HG02885 (cell line): ENCODE data around the gene TBX15.

Experiments used
- ATAC-seq: cut with Tn5 transposase; IDR thresholded peaks from one replicate; pipeline ENCODE4 v1.9.1; 2021; ENCODE audit warnings: mild to moderate bottlenecking; ENCODE audit not compliant: unreplicated experiment, poor library complexity

Gene TBX15

DNA sequence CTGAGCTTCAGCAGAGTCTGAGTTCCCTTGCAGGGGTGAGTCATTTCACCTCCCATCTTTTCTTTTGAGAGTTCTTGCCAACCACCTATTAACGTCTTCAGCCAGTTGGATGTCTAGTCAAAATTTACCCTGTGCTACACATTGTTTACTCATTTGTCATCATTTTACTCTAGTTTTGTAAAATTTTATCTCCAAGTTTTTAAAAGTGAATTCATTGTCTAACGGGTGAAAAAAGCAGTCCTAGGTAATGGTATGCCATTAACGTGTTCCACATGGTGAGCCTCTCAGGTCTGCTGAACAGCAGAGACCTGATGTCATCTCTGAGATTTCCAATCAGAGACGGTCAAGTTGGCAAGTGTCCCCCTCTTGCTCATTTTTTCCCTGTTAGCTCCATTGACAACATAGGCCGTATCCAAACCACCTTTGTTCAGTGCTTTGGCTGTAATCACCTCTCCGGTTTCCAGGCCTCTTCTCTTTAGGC, 85.4 kb downstream of the TBX15 start:
- no peak for ATAC-seq

DNA sequence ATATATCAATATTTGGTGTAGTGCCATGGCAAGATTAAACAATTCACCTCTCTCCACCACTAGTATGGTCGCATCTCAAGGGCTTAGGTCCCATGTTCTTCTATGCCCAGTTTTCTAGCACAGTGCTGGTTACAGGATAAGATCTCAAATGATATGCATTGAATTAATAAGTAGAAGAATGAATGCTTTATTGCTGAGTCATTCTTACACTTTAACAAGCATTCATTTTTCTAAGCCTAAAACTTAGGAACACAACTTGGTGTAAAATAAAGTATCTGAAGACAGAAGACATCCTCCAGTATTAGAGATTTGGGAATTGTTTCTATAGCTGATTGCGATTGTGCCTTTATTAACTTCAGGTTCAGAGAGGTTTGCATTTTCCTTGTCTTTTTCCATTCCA, 85.8 kb downstream of the TBX15 start:
- ATAC-seq = no peak

DNA sequence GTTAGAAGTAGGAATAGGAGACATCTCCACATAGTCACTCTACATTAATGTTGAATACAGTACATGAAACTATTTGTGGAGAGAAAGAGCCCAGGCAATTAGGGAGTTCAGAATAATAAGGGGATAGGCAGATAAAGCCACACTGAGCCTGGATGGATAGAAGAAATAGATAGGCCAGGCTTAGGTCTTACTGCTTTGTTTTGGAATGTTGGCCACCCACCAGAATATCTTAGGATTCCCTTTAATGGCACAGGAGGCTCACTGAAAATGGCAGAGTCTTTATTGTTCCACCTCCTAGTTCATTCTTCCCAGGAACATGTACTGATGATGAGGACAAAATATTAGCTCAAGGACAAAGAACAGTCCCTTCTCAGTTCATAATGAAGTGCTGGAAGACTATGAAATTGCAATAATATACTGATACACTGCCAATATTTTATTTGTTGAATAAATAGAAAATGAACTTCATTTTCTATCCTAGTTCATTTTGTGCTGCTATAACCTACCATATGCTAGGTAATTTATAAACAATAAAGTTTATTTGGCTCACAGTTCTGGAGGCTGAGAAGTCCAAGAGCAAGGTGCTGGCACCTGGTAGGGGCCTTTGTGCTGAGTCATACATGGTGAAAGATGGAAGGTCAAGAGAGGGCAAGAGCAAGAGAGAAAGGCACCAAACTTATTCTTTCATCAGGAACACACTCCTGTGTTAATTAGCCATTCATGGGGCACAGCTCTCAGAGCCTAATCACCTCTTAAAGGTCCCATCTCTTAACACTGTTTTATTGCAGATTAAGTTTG, 87.3 kb downstream of the TBX15 start:
- no peak for ATAC-seq

DNA sequence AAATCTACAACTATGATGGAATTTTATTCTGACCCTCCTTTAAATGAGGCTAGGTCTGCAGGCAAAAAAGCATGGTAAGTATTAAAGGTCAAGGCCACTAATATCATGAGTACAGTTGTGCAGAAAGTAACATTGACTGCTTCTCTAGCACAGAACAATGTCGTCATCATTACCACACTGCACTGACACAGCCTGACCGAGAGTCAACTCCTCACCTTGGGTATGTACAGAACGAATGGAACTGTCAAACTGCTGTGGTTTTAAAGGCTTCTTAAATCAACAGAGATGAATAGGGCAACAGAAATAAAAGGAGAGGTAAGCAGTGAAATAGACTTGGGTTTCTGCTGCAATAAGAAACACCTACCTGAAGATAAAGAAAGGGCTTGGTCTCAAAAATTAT, 88.8 kb downstream of the TBX15 start:
- no peak for ATAC-seq

DNA sequence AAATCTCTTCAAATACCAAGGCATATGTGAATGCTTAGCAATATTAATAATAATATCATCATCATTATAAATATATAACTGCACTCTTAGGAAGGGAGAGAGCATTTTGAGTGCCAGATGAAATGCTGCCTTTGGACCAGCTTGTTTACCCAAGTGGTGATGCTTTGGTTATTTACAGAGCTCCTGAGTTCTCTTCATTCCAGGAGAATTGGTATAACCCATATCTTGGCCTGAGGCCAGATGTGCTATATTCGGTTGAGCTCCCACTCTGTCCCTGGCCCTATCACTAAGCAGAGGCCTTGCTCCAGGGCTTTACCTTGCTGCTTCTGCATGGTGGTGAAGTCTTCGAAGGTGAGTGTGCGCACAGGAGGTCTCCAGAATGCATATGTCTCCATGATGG, 89.4 kb downstream of the TBX15 start:
- no peak for ATAC-seq

DNA sequence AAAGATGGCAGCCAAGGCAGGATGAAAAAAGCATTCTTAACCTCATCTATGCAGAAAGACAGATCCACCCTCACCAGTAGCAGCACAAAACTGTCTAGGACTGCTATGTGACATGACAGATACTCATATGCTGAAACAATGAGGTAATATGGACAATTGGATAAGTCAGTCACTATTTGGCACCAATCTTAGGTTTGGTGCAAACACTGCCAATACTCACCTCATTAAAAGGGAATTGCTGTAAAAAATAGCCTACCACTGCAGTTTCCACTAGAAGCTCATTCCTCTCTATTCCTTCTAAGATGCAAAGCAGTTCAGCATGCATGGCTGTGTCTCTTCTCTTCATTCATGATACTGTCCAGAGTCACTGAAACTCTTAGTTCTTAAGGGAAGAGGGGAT, 91.7 kb downstream of the TBX15 start:
- ATAC-seq = no peak

DNA sequence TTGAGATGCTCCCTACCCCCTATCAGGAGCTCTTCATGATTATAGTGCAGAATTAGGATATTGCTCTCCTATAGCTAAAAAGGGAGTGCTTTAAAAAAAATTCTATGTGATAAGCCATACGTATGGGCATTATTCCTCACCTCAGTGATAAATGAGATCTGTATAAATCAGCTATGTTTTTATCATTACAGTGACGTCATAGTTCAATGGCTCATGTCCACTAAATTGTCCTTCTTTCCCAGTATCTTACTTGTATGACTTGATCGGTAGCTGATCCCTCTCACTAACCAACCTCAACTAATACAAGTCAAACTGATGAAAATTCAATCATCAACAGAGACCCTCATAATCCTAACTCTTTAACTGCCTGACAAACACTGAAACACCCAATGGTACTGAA, 93.3 kb downstream of the TBX15 start:
- ATAC-seq = no peak

DNA sequence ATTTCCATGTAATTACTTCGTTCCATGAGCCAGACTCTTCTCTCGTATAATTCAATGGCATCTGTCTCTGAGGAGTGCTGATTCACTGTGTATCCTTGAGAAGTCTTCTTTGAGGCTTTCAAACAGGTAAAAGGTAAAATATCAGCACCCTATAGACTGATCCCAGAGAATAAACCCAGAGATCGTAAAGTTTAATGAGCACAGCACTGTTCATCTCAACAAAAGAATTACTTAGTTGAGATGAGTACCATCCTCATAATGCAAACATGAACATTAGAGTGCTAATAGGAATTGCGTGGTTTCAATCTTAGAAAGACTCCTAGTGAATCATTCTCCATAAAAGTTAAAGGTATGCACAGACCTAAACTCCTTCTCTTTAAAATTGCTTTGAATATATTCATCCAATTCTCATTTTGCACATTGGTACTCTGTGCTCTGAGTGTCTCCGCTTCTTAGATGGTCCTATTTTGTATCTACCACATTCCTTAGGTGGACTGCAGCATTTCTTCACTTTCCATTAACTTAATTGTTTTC, 97.2 kb downstream of the TBX15 start:
- no peak for ATAC-seq

DNA sequence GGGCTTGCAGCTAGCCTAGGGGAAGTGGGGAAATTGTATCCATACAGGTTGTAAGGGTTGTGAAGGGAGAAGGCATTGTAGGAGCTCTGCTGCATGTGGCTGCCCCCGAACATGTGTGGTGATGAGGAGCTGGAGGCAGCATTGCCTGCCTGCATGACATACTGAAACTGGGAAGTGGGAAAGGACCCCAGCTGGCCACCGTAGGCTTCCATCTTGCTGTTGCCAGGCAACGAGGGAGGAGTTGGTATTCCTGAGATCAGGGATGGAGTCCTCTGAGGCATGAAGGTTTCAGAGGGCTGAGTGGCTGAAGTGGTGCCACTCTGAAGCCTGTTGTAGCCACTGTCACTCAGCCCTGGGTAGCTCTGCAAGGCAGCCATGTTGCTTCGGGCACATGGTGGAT, 103.2 kb downstream of the TBX15 start:
- no peak for ATAC-seq

DNA sequence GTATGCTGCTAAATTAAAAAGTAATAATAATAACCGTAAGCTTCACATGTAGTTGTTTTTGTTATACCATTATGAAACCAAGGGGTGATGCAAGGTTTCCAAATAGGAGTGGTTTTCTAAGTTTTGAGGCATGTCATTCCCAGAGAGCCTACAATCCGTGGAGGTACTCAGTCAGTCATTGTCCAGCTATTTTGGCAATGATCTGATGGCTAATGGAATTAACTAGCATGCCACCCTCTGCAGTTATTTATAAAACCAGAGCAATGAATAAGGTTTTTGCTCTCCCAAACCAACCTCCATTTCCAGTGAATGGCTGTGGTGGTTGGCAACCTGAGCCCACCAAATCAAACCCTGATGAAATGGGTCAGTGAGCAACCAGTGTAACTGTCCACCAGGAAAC, 106.4 kb downstream of the TBX15 start:
- ATAC-seq = no peak

DNA sequence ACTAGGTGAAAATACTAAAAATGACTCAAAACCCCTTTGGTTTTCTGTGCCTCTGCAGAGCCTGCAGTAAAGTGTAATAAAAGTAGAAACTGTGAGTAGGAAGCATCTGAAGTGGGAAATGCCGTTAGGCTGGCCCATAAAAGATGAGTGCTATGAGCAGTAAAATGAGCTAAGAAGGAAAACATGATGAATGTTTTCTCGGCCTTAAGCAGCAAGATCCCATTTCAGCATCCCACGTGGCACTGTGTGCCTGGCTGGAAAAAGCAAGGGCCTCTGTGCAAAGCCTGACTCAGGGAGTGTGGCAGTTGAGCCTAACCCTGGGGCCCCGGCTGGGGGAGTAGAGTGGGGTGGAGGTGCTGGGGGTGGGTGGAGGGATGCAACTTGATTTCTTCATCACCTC, 109.5 kb downstream of the TBX15 start:
- ATAC-seq = no peak

DNA sequence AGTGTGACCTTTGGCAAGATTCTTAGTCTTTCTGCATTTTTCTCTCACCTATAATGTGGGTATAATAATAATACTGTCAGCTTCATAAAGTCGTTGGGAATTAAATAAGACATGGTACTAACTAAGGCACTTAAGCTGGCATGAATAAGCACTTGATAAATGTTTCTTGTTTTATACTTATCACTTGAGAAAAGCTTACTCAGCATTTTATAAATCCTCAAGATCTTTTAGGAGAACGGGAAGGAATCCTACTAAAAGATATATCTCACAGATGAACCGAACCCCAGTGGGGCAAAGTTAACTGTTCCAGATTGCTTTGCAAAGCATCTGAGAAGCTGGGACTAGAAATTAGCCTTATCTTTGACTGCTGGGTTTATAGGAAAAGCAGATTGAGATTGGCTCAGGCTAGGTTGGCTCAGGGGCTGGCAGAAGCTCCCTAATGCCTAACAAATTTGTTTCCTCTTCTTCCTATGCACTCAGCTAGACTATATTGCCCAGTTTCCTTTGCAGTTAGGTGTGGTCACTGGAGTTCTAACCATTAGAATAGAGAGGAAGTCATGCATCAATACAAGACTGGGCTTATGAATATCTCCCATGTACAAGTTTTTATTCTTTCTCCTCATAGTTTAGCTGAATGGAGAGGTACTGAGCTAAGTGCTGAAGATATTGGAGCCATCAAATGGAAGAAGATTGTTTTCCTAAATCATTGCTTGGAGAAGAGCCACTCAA, 110.3 kb downstream of the TBX15 start:
- ATAC-seq = no peak

DNA sequence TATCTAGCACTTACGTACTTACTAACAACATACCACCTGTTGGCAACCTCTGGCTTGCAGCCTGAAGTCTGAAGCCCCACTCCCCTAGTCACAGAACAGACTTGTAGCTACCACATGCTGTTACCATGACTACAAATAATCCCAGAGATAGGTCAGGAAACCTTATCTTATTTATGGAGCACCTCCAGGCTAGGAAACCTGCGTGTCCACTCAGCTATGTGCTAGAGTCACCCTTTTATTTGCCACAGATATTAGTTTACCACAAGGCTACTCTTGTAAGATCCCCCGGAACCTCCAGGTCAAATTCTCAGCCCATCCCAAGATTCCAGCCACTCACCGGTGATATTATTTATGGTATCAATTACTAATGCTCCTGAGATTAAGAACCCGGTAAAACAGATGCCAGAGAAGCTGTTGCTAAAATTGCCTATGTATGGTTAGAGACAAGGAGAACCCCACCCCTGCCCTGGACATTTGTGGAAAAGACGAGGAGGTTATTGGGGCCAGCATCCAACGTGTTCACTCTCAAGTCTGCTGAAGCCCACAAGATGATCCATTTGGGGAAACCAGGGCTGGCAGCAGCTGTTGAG, 116.5 kb downstream of the TBX15 start:
- no peak for ATAC-seq

DNA sequence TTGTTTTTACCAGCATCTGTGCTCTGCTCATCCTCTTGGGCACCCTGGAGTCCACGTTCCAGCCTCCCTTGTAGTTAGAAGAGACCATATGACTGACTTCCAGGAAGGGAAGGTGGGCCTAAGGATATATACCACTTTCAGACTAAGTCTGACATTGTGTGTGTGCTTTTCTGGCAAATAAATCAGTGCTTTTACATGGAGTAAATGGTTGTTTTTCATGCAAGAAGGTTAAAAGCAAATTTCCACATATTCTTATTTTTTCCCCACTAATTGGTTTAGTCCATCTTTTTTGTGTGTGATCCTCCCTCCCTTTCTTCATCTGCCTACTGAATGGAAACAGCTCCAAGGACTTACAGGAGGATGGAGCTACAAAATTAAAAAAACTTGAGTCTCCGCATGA, 119.8 kb downstream of the TBX15 start:
- no peak for ATAC-seq

DNA sequence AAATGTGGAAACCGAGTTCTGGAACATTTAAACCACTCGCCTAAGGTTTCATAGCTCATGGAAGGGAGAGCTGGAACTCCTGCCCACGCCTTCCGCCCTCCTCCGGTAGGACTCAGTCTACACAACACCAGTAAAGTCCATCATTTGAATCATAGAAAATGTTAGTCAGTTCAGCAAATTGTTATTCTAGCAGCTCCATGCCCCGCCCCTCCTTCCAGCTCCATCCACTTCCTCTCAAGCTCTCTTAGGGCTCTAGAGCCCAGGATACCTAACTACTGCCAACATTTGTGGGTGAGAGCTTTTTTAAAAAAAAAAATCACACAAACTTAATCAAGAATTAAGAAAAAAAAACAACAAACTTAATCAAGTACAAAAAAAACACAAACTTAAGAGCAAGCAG, 121.8 kb downstream of the TBX15 start:
- no peak for ATAC-seq

DNA sequence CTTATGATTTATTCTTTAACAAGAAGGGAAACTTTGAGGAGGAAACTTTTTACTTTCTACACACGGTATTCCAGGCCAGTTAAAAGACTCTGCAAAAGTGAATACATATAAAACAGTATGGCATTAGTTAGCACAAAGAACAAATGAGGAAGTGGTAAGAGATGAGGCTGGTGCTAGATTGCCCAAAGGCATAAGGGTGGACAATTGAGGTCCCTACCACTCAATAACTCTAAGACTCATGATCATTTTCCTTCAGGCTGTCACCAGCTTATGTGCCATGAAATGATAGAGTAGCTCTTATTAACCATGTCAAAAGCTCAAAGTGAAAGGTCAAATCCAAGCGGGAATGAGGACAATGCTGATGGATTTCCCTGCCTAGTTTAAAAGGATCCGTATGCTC, 124.5 kb downstream of the TBX15 start:
- no peak for ATAC-seq

DNA sequence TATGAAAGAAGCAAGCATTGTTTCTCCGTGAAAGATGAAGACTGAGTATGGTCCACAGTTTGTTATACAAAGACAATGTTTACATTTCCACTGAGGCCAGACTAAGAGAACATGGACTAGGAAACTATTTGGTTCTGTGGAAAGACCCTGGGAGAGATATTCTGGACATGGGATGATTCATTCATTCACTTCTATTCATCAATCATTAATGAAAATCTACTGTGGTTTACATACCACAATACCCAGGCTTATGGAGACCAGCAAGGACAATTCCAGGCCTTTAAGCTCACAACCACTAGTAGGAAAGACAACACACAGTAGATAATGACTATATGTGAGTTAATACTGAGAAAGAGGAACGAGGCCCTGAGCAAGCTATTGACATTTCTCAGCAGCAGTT, 125.4 kb downstream of the TBX15 start:
- ATAC-seq = no peak

DNA sequence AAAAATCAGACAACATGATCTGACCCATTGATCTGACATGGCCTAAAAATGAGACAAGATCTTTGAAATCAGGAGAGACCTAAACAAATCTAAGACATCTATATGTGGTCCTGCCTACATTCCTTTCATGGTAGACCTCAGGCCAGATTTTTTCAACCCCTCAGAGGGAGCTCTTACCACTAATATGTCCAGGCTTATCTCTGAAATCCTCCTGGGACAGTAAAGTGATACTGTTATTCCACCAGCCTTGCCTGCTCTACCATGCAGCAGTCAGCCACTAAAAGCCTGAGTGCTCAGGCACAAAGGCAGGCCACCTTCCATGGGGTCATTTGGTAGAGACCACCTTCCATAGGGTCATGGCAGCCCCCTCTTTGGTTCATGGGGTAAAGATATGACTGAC, 126.9 kb downstream of the TBX15 start:
- ATAC-seq = no peak

DNA sequence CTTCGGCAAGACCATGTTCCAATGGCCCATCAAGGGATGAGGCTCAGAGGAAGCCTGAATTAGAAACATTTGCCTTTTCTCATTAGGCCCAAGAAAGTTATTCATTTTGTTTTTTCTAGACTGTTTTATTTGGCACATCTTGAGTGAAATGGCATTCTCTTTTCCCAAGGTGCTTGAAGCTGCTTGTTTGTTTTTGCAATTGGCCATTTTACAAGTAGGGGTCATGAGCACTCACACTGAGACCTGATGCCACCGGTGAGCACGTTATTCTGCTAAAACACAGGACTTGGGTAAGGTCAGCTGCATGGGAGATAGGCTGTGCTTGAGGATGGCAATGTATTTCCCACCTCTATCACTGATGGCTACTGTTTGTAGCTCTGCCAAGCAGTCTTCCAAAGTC, 128.1 kb downstream of the TBX15 start:
- ATAC-seq = no peak

DNA sequence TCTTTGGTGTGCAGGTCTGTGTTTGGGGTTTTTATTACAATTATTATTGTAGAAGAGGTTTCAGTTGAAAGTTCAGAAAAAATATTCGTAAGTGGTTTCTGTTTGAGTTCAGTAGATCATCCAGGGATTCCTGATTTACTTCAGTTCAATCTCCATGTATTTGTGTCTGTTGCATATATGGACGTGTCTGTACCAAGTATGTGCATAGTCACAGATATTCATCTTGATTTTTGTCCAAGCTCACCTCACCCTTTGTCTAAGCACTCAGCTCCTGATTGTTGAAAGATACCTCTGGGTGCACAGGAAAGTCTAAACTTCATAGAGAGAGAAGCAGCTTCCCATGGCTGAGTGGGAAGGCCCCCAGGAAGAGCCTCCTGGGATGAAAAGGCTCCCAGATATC, 141.7 kb downstream of the TBX15 start:
- no peak for ATAC-seq

DNA sequence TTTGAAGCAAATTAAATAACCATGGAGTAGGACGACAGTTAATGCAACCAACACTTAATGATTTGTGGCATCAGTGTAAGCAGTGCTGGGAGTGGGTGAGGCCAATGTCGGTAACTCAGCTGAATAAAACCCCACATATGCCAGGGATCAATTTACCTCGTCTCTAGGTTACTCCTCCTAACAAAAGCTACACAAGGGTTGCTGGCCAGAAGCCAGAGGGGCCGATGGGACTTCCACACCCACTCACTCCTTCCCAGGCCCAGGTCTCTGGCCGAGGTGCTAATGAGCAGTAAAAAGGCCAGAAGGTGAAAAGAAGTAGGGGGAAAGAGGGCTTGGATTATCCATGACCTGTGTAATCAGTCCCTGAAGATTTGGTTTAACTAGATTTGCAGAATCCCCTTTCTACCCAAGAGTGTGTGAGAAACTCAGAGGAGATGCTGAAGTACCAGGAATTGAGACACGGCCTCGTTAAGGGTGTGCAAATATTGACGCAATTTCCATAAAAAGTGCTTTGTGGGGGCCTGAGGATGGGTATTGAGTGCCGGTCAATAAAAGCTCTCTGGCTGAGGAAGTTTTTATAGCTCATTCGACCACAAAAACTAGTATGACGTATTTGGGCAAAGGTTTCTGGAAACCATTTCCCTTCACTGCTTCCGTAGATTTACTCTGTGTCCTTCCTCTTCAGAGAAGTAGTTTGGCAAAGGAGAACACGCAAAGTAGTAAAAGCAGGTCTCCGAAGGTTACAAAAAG, 145.5 kb downstream of the TBX15 start:
- no peak for ATAC-seq
